Fibroblast of skin of scalp (primary cell): ENCODE results near the gene UVSSA.
A peak's percentile ranks its signal among the peaks of the same experiment; 100 is the strongest.

Experiments used
- DNase-seq: peaks from one replicate; pipeline ENCODE4 v3.0.0-alpha.2; 2013

Gene UVSSA

GRCh38 chr4:1317177-1318045 is 29.6 kb upstream of the UVSSA start:
- DNase-seq = no peak

DNA sequence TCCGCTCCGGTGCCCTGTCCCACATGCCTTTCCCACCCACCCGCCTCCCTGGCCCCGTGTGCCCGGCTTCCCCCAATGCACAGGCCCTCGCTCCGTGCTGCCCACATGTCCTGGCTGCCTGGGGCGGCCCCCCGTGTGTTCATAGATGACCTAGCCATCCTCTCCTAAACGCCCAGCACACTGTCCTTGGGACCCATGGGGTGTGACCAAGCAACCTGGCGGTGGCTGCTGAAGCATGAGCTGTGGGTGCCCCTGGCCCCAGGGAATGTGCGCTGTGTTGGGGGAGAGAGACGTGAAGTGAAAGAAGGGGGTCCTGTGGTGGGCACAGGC is 29.0 kb upstream of the UVSSA start:
- no peak for DNase-seq

GRCh38 chr4:1318488-1319213 is 28.4 kb upstream of the UVSSA start:
- DNase-seq = no peak

- DNase-seq = no peak
Observed at GRCh38 chr4:1321486-1321885, 25.5 kb upstream of the UVSSA start.

GRCh38 chr4:1321946-1322650 is 24.9 kb upstream of the UVSSA start:
- DNase-seq = no peak

DNA sequence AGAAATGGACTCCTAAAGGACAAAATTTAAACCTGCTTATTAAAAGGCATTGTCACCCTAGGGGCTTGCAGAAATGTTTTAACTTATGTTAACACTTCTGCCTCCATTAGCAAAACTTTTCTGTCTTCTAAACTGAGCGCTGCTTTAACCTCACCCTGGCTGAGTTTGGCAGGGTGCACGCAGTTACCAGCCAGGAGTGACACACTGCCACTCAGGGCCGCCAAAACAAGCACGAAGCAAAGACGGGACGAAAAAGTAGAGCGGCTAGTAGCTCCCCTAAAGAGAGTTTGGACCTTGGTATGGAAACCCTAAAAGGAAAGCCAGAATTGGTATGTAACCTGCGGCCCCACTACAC is 23.8 kb upstream of the UVSSA start:
- no peak for DNase-seq

GRCh38 chr4:1323635-1324442 is 23.2 kb upstream of the UVSSA start:
- DNase-seq = peak; percentile 91

GRCh38 chr4:1324443-1325175 is 22.4 kb upstream of the UVSSA start:
- peak; percentile 38 for DNase-seq

DNA sequence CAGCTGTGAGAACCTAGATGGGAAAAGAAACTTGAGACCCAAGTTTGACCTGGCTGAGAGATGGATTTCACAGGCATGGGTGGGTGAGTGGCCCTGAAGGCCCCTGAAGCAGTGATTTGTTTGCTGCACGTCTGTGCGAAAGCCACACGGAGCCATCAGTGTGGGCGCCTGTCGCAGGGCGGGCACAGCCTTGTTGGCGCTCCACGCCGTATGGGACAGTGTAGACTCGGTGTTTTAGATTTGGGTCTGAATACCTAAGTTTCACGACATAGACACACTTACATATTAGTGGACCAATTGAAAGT is 21.9 kb upstream of the UVSSA start:
- DNase-seq = no peak

- DNase-seq = no peak
Observed at GRCh38 chr4:1325681-1326635, 21.1 kb upstream of the UVSSA start.

DNA sequence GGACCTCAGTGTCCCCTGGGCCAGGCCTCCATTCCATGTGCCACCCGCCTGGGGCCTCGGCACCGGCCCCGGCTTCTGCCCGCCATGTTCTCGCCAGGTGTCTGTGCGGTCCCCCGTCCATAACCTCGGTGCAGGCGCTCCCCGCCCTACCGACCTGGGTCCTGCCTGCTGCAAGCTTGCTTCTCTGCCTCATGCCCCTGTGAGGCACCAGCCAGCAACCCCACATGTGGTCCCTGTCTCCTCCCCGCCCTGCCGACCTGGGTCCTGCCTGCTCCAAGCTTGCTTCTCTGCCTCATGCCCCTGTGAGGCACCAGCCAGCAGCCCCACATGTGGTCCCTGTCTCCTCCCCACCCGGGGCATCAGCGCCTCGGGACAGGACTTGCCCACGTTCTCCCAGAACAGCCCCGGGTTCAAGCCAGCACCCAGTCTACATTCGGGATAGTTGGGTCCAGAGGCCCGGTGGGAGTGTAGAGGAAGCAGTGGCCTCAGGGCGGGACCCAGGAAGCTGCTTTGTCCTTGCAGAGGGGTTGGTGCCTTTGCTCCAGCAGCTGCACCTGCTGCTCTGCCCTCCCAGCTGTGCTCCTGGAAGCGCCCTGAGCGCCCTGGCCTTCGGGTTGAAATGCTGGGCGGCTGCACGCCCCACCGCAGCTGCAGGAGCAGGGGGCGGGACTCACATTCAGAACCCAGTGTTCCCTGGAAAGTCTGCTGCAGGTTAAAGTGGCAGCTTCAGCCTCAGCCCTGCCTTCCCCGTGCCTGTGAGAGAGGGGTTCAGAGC is 20.1 kb upstream of the UVSSA start:
- DNase-seq = no peak

- no peak for DNase-seq
Observed at GRCh38 chr4:1327526-1328266, 19.3 kb upstream of the UVSSA start.

DNA sequence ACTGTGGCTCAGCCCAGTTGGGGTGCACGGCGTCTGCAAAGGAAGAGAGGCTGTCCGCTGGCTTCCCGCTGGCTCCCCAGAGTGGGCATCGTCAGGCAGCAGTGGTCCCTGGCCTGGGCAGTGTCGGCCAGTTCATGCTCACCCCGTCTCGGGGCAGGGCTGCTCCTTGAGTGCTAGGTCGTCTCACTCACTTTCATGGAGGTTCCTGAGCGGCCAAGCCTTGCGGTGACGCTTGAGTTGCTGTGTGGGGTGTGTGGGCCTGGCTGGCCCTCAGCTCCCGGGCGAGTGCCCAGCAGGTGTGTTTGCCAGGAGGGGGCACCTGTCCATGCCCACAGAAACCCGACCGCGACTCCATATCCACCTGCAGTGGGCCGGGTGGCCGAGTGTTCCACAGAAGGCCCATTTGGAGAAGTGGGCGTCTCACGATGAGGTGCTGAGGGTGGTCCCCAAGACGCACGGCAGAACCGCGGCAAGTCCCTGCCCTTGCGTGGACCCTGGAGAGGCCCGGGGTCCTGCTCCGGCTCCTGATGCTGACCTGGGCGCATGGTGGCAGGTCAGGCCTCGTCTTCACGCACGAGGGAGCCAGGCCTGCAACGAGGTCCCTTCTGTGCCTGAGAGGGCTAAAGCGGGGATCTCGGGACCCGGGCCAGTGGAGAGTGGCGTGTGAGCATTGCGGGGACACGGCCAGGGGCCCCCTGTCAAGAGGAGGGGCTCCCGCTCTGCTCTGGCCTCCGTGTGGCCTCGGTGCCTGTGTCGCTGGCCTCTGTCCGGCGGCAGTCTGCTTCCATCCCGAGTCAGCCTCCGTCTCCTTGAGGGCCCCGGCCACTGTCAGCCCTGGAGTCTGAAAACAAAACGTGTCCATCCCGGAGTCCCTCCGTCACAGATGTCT is 18.5 kb upstream of the UVSSA start:
- no peak for DNase-seq

- no peak for DNase-seq
Observed at GRCh38 chr4:1329408-1330371, 17.3 kb upstream of the UVSSA start.

DNA sequence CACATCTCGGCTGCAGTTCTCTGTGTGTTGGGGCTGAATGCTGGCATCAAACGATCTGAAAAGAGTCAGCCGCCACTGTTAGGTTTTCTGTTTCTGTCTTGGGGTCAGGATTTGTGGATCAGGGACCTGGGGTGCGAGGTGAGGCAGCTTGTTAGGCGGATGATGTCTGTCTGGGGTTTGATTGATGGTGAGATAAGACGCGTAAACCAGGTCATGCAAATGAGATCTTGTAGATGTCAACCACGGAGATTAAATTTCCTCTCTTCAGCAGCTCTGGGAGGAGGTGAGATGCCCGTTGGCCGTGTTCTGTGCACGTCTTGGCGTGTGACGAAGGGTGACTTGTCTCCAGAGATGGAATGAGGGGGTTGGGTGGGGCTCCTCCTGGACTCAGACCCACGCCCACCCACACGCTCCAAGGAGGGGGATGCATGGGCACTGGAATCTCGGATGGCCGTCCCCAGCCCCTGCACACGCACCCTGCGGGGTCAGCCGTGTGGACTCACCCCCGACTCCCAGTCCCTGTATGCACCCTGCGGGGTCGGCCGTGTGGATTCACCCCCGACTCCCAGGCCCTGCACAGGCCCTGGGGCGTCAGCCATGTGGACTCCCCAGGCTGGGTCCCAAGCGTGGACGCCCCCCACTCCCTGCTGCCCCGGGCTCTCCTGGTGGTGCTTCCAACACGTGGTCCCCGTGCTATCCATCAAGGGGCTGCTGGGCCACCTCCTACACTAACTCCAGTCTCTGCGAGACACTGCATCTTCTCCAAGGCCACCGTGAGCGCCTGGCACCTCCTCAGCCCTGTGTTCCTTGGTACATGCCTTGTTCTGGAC is 16.0 kb upstream of the UVSSA start:
- no peak for DNase-seq
